GM13976 (cell line): ENCODE results near the gene TEKTIP1.

ENCODE experiments used
- DNase-seq: peaks from one replicate; pipeline ENCODE4 v3.0.0; 2012; ENCODE audit warnings: low spot score
- CTCF ChIP-seq: IDR thresholded peaks from 2 replicates; pipeline ENCODE4 v1.5.1; 2012; ENCODE audit warnings: borderline replicate concordance, mild to moderate bottlenecking; ENCODE audit not compliant: insufficient read depth; ENCODE audit errors: extremely low read depth, missing control alignments, control extremely low read depth
- in situ Hi-C: fragments of 300-500 bp; cut with MboI; formaldehyde crosslinking; loops from one replicate; pipeline ENCODE4 v1.12.0; 2022; ENCODE audit warnings: low sequenced_read_pairs, mixed read lengths, inconsistent platforms; ENCODE audit not compliant: unreplicated experiment

The TEKTIP1 gene

GRCh38 chr19:3535235-3535535 lies 3.8 kb upstream of the TEKTIP1 start:
- TF ChIP-seq CTCF: no peak
- in situ Hi-C loops: no loop called here

GRCh38 chr19:3535563-3535965 lies 3.4 kb upstream of the TEKTIP1 start:
- TF ChIP-seq CTCF: no peak
- in situ Hi-C loops: no loop called here

More at GRCh38 chr19:3535235-3535535, 3.8 kb upstream of the TEKTIP1 start:
- no peak for DNase-seq

GRCh38 chr19:3535981-3536380 lies 3.0 kb upstream of the TEKTIP1 start:
- in situ Hi-C loops: no loop called here
- DNase-seq: no peak
- no peak for TF ChIP-seq CTCF

More at GRCh38 chr19:3535563-3535965, 3.4 kb upstream of the TEKTIP1 start:
- DNase-seq: no peak

- no peak for TF ChIP-seq CTCF
- in situ Hi-C loops: no loop called here
- DNase-seq: no peak
These were observed 2.4 kb upstream of the TEKTIP1 start for GRCh38 chr19:3536429-3537100.

- no peak for TF ChIP-seq CTCF
- in situ Hi-C loops: no loop called here
- no peak for DNase-seq
These were observed 1.9 kb upstream of the TEKTIP1 start for GRCh38 chr19:3537101-3537437.

GRCh38 chr19:3537438-3538240 lies 1.3 kb upstream of the TEKTIP1 start:
- TF ChIP-seq CTCF: no peak
- DNase-seq: no peak
- in situ Hi-C loops: no loop called here
